HEK293 (cell line): ENCODE data around the gene PRDX2.
A peak's percentile ranks its signal among the peaks of the same experiment; 100 is the strongest.

ENCODE experiments used
- GFI1B ChIP-seq: fragments of 450-650 bp; formaldehyde crosslinking; IDR thresholded peaks from 2 replicates; pipeline ENCODE4 v1.5.1; 2016; ENCODE audit warnings: missing biosample characterization, missing genetic modification characterization
- HOXC10 ChIP-seq: sonication (generic); formaldehyde crosslinking; IDR thresholded peaks from 2 replicates; pipeline ENCODE4 v1.8.1; 2023; ENCODE audit warnings: mild to moderate bottlenecking, missing genetic modification reagents
- KLF1 ChIP-seq: fragments of 450-650 bp; formaldehyde crosslinking; IDR thresholded peaks from 2 replicates; pipeline ENCODE4 v1.5.1; 2016; ENCODE audit warnings: missing biosample characterization, missing genetic modification characterization
- MZF1 ChIP-seq: fragments of 450-650 bp; formaldehyde crosslinking; IDR thresholded peaks from 2 replicates; pipeline ENCODE4 v1.5.1; 2017; ENCODE audit warnings: missing biosample characterization, missing genetic modification characterization, borderline replicate concordance
- PRDM1 ChIP-seq: fragments of 450-650 bp; formaldehyde crosslinking; IDR thresholded peaks from 2 replicates; pipeline ENCODE4; 2016; ENCODE audit warnings: missing biosample characterization, missing genetic modification characterization
- PRDM10 ChIP-seq: fragments of 450-650 bp; formaldehyde crosslinking; IDR thresholded peaks from 2 replicates; pipeline ENCODE4 v1.5.1; 2016; ENCODE audit warnings: missing biosample characterization, missing genetic modification characterization
- REPIN1 ChIP-seq: fragments of 450-650 bp; formaldehyde crosslinking; IDR thresholded peaks from 2 replicates; pipeline ENCODE4 v1.5.1; 2017; ENCODE audit warnings: missing biosample characterization, missing genetic modification characterization, low read depth
- SETDB1 ChIP-seq: IDR thresholded peaks from one replicate; pipeline ENCODE4 v1.6.1; 2017; ENCODE audit warnings: mild to moderate bottlenecking, low read length, moderate library complexity, mixed read lengths; ENCODE audit not compliant: insufficient read length
- TCF7L2 ChIP-seq: IDR thresholded peaks from 2 replicates; pipeline ENCODE4 v1.6.1; 2011; ENCODE audit warnings: low read depth, mild to moderate bottlenecking, inconsistent platforms, low read length, moderate library complexity, borderline replicate concordance
- YY1 ChIP-seq: fragments of 450-650 bp; formaldehyde crosslinking; IDR thresholded peaks from 2 replicates; pipeline ENCODE4 v1.5.1; 2018; ENCODE audit warnings: missing biosample characterization, missing genetic modification characterization
- ZBTB17 ChIP-seq: fragments of 450-650 bp; formaldehyde crosslinking; IDR thresholded peaks from 2 replicates; pipeline ENCODE4 v1.5.1; 2016; ENCODE audit warnings: missing biosample characterization, missing genetic modification characterization
- ZFP41 ChIP-seq: fragments of 450-650 bp; formaldehyde crosslinking; IDR thresholded peaks from 2 replicates; pipeline ENCODE4 v1.5.1; 2016; ENCODE audit warnings: missing biosample characterization, missing genetic modification characterization, borderline replicate concordance
- ZNF112 ChIP-seq: fragments of 450-650 bp; formaldehyde crosslinking; IDR thresholded peaks from 2 replicates; pipeline ENCODE4 v1.5.0; 2017; ENCODE audit warnings: missing biosample characterization, missing genetic modification characterization
- ZNF133 ChIP-seq: fragments of 450-650 bp; formaldehyde crosslinking; IDR thresholded peaks from 2 replicates; pipeline ENCODE4 v1.5.1; 2016; ENCODE audit warnings: missing biosample characterization, missing genetic modification characterization
- ZNF19 ChIP-seq: fragments of 450-650 bp; formaldehyde crosslinking; IDR thresholded peaks from 2 replicates; pipeline ENCODE4; 2016; ENCODE audit warnings: missing biosample characterization, missing genetic modification characterization, low read depth
- ZNF214 ChIP-seq: fragments of 450-650 bp; formaldehyde crosslinking; IDR thresholded peaks from 2 replicates; pipeline ENCODE4 v1.5.1; 2017; ENCODE audit warnings: missing biosample characterization, mild to moderate bottlenecking, missing genetic modification characterization, borderline replicate concordance
- ZNF221 ChIP-seq: fragments of 450-650 bp; formaldehyde crosslinking; IDR thresholded peaks from 2 replicates; pipeline ENCODE4 v1.5.1; 2017; ENCODE audit warnings: missing biosample characterization, missing genetic modification characterization, borderline replicate concordance
- ZNF24 ChIP-seq: fragments of 450-650 bp; formaldehyde crosslinking; IDR thresholded peaks from 2 replicates; pipeline ENCODE4 v1.5.1; 2016; ENCODE audit warnings: missing biosample characterization, missing genetic modification characterization
- ZNF354C ChIP-seq: fragments of 450-650 bp; formaldehyde crosslinking; IDR thresholded peaks from 2 replicates; pipeline ENCODE4 v1.5.1; 2016; ENCODE audit warnings: missing biosample characterization, missing genetic modification characterization, low read depth, borderline replicate concordance
- ZNF37A ChIP-seq: fragments of 450-650 bp; IDR thresholded peaks from 2 replicates; pipeline ENCODE4 v1.5.1; 2018; ENCODE audit warnings: missing biosample characterization, missing genetic modification characterization
- ZNF404 ChIP-seq: fragments of 450-650 bp; formaldehyde crosslinking; IDR thresholded peaks from 2 replicates; pipeline ENCODE4 v1.5.1; 2017; ENCODE audit warnings: missing biosample characterization, missing genetic modification characterization
- ZNF426 ChIP-seq: fragments of 450-650 bp; formaldehyde crosslinking; IDR thresholded peaks from 2 replicates; pipeline ENCODE4 v1.5.1; 2017; ENCODE audit warnings: missing biosample characterization, missing genetic modification characterization, mild to moderate bottlenecking, inconsistent platforms, moderate library complexity
- ZNF558 ChIP-seq: fragments of 450-650 bp; formaldehyde crosslinking; IDR thresholded peaks from 2 replicates; pipeline ENCODE4 v1.5.1; 2016; ENCODE audit warnings: missing biosample characterization, missing genetic modification characterization
- ZNF560 ChIP-seq: fragments of 450-650 bp; formaldehyde crosslinking; IDR thresholded peaks from 2 replicates; pipeline ENCODE4 v1.5.1; 2017; ENCODE audit warnings: missing biosample characterization, missing genetic modification characterization, borderline replicate concordance
- ZNF610 ChIP-seq: fragments of 450-650 bp; formaldehyde crosslinking; IDR thresholded peaks from 2 replicates; pipeline ENCODE4 v1.5.1; 2016; ENCODE audit warnings: missing biosample characterization, missing genetic modification characterization, borderline replicate concordance
- ZNF645 ChIP-seq: fragments of 450-650 bp; formaldehyde crosslinking; IDR thresholded peaks from 2 replicates; pipeline ENCODE4; 2016; ENCODE audit warnings: missing biosample characterization, missing genetic modification characterization
- ZNF660 ChIP-seq: fragments of 450-650 bp; IDR thresholded peaks from 2 replicates; pipeline ENCODE4 v1.5.1; 2018; ENCODE audit warnings: missing biosample characterization, mild to moderate bottlenecking, missing genetic modification characterization
- ZSCAN16 ChIP-seq: fragments of 450-650 bp; formaldehyde crosslinking; IDR thresholded peaks from 2 replicates; pipeline ENCODE4 v1.5.1; 2016; ENCODE audit warnings: missing biosample characterization, missing genetic modification characterization
- ZSCAN30 ChIP-seq: fragments of 450-650 bp; IDR thresholded peaks from 2 replicates; pipeline ENCODE4 v1.5.1; 2018; ENCODE audit warnings: missing biosample characterization, mild to moderate bottlenecking, missing genetic modification characterization, moderate library complexity
- ZSCAN4 ChIP-seq: fragments of 450-650 bp; formaldehyde crosslinking; IDR thresholded peaks from 2 replicates; pipeline ENCODE4 v1.5.1; 2017; ENCODE audit warnings: missing biosample characterization, missing genetic modification characterization
- TF ChIP-seq, protein P1 (sequence below): fragments of 450-650 bp; formaldehyde crosslinking; IDR thresholded peaks from 2 replicates; pipeline ENCODE4 v1.5.1; 2017; ENCODE audit warnings: missing biosample characterization, missing genetic modification characterization
- TF ChIP-seq, protein P2 (sequence below): fragments of 450-650 bp; formaldehyde crosslinking; IDR thresholded peaks from 2 replicates; pipeline ENCODE4 v1.5.1; 2016; ENCODE audit warnings: missing biosample characterization, missing genetic modification characterization

The PRDX2 gene

DNA sequence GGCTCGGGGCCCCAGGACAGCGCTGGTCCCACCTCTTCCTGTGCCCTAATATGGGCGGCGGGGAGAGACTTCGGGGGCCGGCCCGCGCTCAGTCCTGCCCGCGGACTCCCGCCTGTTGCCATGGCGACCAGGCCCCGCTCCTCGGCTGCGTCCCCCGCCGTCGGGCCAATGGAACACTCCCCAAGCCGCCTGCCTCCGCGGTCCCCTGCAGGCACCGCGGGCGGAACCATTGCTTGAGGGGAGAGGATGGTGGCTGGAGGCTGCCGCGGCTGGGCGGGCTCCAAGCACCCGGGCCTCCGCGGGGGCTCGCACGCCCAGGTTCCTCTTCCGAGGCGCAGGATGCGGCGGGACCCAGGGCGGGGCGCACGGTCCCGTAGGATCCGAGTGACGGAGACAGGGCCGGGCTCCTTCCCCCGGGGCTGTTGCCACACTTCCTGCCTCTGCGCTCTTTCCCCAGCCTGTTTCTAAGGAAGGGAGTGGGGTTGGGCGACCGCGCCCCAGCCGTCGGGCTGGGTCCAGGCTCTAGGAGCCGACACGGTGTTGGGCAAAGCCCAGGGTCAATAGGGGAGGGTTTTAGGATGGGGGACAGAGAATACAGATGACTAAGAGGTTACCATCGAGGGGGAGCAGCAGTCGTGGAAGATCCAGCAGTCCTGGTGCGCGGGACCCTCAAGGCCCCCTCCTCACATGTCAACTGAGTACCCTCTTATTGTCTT is 11.5 kb downstream of the PRDX2 start (continued):
- 0 out of 2 replicates have a peak, but pooled peaks have one; percentile 42 for TF ChIP-seq ZNF610 (tag by site-specific recombination)
- no peak for TF ChIP-seq ZNF37A (tag by site-specific recombination)
- TF ChIP-seq ZNF645 (tag by site-specific recombination) = no peak
- TF ChIP-seq, protein P1, sequence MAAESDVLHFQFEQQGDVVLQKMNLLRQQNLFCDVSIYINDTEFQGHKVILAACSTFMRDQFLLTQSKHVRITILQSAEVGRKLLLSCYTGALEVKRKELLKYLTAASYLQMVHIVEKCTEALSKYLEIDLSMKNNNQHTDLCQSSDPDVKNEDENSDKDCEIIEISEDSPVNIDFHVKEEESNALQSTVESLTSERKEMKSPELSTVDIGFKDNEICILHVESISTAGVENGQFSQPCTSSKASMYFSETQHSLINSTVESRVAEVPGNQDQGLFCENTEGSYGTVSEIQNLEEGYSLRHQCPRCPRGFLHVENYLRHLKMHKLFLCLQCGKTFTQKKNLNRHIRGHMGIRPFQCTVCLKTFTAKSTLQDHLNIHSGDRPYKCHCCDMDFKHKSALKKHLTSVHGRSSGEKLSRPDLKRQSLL (tag by site-specific recombination) = no peak
- TF ChIP-seq ZSCAN30 (tag by site-specific recombination) = peak; percentile 94
- TF ChIP-seq TCF7L2 = no peak
- TF ChIP-seq ZNF24 (tag by site-specific recombination) = no peak; the same call in 1 of the 2 replicates
- no peak for TF ChIP-seq ZSCAN4 (tag by site-specific recombination)
- TF ChIP-seq HOXC10 (CRISPR knock-in tag) = no peak
- no peak for TF ChIP-seq ZNF404 (tag by site-specific recombination)
- no peak for TF ChIP-seq PRDM1 (tag by site-specific recombination)
- TF ChIP-seq ZNF660 = peak; percentile 76; the same call in 1 of the 2 replicates
- TF ChIP-seq, protein P2, sequence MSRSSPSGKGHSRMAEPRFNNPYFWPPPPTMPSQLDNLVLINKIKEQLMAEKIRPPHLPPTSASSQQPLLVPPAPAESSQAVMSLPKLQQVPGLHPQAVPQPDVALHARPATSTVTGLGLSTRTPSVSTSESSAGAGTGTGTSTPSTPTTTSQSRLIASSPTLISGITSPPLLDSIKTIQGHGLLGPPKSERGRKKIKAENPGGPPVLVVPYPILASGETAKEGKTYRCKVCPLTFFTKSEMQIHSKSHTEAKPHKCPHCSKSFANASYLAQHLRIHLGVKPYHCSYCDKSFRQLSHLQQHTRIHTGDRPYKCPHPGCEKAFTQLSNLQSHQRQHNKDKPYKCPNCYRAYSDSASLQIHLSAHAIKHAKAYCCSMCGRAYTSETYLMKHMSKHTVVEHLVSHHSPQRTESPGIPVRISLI (tag by site-specific recombination) = no peak
- no peak for TF ChIP-seq ZNF426 (tag by site-specific recombination)
- peak; percentile 94 for TF ChIP-seq ZBTB17 (tag by site-specific recombination)
- no peak for TF ChIP-seq ZNF560 (tag by site-specific recombination)
- TF ChIP-seq REPIN1 = no peak
- TF ChIP-seq ZNF558 (tag by site-specific recombination) = no peak
- TF ChIP-seq ZNF221 (tag by site-specific recombination) = no peak
- TF ChIP-seq PRDM10 (tag by site-specific recombination) = peak; percentile 100
- peak; percentile 90 for TF ChIP-seq KLF1
- no peak; the same call in 1 of the 2 replicates for TF ChIP-seq ZSCAN16 (tag by site-specific recombination)
- TF ChIP-seq ZNF354C (tag by site-specific recombination) = no peak
- no peak for TF ChIP-seq ZNF214 (tag by site-specific recombination)
- TF ChIP-seq ZNF112 = no peak
- no peak for TF ChIP-seq SETDB1
- no peak for TF ChIP-seq GFI1B
- no peak for TF ChIP-seq MZF1
- no peak for TF ChIP-seq ZFP41 (tag by site-specific recombination)
- no peak for TF ChIP-seq ZNF19 (tag by site-specific recombination)
- TF ChIP-seq YY1 (tag by site-specific recombination) = 0 out of 2 replicates have a peak, but pooled peaks have one; percentile 49
- TF ChIP-seq ZNF133 = no peak
